Measurements from ENCODE around the gene FADS2.

FADS2 gene

DNA sequence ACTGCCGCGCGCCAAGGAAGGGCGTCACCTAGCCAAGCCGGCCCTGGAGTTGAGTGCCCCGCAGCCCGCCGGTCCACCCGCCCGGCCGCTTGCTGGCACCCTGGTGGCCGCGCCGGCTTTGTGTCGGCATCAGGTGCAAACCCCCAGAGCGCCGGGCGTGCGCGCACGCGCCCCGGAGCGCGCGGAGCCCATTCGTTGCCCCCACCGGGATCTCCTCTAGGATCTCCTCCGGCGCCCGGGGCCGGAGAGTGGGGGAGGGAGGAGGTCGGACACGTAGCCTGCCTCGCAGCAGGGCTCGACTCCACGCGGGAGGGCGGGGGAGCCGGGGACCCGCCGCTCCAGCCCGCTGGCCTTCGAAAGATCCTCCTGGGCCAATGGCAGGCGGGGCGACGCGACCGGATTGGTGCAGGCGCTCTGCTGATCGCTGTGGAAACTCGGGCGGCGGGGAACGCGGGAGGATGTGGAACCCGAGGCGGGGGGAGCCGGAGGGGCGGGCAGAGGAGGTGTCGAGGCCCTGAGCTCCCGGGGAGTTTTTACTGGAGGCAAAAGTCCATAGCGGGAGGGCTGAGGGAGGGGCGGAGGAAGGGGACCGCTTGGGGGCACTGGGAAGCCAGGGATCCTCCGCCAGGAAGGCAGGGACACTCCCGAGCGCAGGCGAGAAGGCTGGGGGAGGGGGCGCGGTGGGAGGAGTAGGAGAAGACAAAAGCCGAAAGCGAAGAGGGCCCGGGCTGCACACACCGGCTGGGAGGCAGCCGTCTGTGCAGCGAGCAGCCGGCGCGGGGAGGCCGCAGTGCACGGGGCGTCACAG is at the start of gene FADS2:
TSS of gene FADS2 (plus strand) at position 730 of the 808 bp plus-strand sequence. CDS start 91 bp downstream, outside the sequence.
- peak; percentile 83 to 88 for DNase-seq

DNA sequence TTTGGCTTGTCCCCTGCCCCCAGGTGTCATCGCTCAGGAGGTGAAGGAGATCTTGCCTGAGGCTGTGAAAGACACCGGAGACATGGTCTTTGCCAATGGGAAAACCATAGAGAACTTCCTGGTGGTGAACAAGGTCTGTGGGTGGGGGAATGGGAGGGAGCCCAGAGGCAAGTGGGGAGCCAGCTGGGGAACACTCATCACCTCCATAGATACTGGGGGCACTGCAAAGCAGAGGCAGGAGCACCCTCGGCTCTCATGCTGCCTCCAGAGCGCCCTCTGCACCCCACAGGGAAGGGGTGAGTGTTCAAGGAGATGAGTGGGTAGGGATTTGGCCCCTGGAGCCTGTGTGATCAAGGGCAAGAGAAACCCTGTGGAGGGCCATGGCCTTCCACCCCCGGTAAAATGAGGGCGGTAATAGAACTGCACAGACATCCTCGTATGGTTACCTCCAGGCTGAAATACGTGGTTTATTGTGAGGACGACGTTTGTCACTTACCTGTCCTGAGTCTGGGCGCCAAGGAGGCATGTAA is 49.7 kb upstream of the FADS2 start:
- no peak for DNase-seq

DNA sequence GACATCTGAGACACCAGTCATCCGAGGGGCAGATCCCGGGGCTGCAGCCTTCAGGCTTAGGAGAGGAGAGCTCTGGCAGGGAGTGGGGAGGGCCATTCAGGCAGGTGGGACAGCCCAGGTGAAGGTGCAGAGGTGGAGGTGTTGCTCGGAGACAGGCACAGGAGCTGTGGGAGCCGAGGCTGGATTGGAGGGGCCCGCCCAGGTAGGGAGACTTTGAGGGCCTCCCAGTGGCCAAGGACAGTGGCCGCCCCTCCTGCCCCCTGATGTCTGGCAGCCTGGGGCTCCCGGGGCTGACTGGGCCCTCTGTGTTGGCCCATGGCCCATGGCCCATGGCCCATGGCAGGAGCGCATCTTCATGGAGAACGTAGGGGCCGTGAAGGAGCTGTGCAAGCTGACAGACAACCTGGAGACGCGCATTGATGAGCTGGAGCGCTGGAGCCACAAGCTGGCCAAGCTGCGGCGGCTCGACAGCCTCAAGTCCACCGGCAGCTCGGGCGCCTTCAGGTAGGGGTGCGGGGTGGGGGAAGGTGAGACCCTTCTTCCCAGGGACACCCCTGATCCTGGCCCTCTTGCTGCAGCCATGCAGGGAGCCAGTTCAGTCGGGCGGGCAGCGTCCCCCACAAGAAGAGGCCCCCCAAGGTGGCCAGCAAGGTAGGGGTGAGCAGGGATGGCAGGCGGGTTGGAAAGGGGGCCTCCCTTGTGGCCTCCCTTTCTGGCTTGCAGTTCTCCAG is 49.0 kb upstream of the FADS2 start:
- DNase-seq = no peak

DNA sequence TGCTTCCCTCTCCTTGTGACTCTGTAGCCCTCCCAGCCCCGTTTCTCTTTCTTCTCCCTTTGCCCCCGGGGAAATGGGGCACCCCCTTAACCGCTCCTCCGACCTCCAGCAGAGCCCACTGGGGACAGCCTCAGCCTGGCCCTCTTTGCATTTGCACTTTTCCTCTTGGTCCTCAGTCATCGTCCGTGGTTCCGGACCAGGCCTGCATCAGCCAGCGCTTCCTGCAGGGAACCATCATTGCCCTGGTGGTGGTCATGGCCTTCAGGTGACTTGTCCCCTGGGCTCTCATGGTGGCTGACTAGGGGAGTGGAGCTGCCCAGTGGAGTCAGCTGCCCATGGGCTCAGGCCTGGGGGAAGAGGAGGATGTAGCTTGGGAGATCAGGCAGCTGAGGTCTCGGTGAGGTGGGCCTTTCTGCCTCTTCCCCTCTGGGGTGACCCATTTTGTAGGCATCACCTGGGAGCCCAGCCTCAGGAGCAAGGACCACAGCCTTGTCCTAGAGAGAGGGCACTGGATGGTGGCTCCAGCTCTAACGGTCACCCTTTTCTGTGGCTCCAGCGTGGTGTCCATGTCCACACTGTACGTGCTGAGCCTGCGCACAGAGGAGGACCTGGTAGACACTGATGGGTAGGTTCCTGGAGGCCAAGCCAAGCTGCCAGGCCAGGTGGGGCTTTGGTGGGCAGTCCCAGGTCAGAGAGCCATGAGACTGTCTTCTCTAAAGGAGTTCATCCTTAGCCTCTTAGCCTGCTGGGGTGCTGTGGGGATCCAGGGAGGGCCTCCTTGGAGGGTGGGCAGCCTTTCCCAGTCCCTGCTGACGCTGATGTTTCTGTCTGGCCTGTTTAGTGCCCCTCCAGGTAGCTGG is 48.2 kb upstream of the FADS2 start:
- no peak for DNase-seq

DNA sequence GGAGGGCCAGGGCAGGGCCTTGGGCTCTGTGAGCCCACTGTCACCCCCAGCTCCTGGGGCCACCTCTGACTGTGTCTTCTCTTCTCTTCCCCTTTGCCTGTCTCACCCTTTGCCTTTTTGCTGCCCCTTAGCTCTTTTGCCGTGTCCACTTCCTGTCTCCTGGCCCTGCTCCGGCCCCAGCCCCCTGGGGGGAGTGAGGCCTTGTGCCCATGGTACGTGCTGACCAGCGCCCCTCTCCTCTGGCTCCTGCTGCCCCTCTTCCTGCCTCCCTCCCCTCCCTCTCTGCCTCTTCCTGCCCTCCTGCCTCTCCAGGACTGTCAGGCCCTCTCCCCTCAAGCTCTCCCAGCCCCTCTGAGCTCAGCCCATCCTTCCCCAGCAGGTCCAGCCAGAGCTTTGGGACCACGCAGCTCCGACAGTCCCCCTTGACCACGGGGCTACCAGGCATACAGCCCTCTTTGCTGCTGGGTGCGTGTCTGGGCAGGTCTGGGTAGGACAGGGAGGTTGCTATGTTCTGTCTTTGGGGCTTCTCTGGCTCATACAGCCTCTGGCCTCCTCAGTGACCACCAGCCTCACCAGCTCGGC is 47.4 kb upstream of the FADS2 start:
- no peak for DNase-seq

DNA sequence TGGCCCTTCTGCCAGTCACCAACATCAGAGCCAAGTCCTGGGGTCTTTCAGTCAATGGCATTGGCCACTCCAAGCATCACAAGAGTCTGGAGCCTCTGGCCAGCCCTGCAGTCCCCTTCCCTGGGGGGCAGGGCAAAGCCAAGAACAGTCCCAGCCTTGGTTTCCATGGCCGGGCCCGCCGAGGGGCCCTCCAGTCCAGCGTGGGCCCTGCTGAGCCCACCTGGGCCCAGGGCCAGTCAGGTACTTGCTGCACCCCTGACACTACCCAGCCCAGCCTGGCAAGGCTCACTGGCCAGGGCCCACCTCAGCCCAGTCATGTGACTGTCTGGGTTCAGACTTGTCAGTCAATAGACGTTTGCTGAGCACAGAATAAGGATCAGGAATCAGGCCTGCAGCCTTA is 46.5 kb upstream of the FADS2 start:
- DNase-seq = no peak

DNA sequence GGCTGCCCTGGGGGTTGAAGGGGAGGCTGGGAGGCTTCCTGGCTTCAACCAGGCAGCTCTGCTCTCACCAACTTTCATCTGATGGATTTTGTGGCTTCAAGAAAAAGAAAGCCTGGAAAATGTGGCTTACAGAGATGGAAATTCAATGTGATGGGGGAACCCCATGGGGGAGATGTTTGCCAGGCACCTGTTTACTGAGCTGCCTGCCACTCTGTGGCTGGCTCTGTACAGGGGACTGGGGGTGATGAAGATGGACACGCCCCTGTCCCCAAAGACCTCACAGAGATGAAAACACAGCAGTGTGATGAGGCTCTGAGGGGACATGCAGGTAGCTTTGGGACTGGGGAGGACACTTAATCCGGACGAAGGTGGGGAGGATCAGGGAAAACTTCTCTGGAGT is 45.8 kb upstream of the FADS2 start:
- no peak for DNase-seq

DNA sequence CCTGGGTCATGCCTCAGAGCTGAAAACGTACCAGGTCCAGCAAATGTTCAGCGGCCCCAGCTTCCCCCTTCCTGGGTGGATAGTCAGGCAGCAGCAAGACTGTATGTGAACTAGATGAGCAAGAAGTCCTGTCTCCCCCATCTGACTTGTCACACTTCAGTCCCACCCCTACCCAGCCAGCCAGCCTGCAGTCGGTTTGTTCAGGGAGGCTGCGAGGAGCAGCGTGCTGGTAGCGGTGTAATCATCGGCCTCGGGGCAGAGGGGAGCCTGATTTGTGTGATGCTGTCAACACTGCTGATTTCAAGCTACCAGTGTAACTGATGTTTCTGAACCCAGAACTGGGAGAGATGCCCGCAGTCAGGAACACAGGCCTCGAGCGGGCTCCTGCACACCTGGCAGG is 45.3 kb upstream of the FADS2 start:
- no peak for DNase-seq

DNA sequence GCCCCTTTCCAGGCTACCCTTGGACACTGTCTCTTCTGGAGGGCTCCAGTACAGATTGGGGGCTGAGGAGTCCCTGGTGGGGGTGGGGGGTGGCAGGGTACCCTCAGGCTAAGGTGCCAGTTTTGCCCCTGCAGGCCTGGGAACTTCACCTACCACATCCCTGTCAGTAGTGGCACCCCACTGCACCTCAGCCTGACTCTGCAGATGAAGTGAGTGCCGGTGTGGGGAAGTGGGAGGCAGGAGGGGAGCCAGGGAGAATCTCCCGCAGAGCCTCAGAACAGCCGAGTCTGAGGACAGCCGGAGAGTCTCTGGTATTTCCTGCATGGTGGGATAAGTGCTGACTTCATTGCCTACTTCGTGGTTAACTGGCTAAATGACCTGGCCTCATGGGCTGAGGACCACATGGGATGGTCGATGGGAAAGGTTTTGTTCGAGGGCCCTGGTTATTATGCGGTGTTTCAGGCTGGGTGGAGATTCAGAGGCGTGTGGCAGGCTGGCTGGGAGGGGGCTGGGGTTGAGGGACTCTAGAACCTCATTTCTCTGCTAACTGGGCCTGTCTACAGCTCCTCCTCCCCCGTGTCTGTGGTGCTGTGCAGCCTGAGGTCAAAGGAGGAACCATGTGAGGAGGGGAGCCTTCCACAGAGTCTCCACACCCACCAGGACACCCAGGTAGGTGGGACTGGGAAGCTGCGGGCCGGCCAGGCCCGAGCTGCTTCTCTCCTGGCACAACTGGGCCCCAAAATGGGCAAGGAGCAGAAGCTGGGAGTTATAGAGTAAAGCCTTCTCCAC is 44.2 kb upstream of the FADS2 start:
- DNase-seq = no peak

DNA sequence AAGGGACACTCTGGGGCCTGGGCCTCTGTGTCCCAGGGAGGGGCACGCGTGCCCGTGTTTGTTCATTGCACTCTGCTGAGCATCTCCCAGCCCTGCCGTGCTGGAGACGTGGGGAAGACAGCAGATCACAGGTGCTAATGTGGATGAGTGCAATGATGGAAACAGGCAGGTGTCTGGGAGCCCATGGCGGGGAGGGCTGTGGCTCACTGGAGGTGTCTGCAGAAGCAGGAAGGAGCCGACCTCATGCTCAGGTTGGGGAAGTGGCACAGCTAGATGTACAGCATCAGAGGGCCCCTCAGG is 43.6 kb upstream of the FADS2 start:
- DNase-seq = no peak

DNA sequence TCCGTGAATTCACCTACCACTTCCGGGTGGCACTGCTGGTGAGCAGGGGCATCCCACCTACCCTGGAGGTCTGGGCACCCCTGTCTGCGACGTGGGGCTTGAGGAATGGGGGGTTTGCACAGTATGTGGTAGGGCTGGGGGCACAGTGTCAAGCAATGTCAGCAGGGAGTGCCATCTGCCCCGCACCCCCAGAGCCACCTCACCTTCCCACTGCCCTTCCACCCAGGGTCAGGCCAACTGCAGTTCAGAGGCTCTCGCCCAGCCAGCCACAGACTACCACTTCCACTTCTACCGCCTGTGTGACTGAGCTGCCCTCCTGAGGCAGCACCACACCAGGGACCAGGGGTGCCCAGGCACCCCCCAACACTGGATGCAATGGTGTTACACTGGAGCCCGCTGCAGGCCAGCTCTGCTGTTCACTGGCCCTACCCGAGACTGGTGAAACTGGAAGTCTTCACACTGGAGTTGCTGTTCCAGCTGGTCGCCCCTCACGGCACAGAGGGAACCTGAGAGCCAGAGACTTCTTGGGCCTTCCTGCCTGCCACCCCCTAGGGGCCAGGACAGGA is 42.2 kb upstream of the FADS2 start:
- no peak for DNase-seq

DNA sequence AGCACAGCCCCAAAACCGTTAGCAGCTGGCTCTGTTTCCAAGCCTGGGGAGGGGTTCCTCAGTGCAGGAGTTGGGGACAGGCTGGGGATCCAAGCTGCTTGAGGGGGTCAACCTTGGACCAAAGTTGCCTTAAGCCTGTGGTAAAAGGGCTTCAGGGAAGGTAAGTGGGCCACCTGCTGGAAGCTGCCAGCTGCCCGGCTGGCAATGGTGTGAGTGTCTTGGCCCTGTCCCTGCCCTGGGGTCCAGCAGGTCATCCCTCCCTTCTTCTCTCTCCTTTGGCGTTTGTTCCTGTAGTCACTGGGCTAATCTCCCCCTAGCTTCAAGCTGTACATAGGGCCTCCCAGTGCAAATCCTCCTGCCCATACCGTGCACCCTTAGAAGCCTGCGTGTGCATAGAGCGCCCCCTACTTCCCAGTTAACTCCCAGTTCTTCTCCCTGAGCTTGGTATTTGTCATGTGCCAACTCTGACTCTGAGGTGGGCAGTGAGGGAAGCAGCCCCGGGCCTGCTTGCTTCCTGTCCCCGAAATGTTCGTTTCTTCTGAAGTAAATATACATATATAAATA is 40.1 kb upstream of the FADS2 start:
- DNase-seq = peak; percentile 42 to 51

DNA sequence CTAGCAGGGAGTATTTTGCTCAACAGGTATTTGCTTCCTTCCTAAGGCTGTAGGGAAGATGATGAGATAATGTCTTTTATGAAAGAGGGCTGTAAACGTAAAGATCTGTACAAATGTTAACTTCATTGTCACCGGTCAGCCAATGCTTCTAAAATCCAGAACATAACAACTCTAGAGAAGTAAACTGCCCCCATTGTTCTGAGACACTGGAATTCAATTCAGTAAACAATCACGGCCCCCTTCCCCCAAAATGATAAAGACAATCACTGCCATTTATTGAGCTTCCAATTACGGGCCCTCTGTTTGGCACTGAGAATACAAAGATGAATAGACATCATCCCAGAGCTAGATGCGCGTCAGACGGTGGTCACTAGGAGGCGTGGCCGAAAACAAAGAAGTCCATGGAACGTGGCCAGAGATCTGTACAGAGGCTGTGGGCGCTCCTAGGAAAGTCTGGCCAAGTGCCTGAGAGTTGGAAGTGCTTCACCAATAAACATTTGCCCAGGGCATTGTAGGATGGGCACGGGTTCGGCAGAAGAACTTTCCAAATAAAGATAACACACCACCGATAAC is 36.3 kb upstream of the FADS2 start:
- peak; percentile 30 to 39 for DNase-seq

DNA sequence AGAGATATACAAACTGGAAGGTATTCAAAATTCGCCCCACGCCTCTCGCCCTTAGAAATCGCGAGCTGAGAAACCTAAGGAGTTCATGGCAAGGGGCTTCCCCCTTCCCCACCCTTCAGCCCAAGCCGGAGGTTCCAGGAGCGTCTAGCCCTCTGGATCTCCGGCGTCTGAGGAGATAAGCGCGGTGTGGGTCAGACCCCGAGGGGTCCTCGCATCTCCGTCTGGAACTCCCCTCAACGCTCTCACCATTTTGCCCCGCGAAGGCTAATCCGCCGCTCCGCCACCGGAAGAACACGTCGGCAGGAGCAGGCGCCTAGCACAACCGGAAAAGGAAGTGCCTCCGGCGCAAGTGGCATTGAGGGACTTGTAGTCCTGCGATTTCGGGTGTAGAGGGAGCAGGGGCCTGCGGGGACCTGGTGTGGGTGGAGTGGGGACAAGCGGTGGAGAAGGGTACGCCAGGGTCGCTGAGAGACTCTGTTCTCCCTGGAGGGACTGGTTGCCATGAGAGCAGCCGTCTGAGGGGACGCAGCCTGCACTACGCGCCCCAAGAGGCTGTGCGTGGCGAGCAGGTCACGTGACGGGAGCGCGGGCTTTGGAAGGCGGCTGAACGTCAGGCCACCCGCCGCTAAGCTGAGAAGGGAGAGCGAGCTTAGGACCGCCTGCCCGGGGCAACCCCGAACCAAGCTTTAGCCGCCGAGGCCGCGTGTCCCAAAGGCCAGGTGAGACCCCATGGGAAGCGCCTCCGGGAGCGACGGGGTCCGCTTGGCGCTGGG is 35.6 kb upstream of the FADS2 start, which contains the start of the genes FEN1 and TMEM258:
TSS of gene FEN1 (plus strand) at position 602 of the 773 bp plus-strand sequence. CDS start 2,451 bp downstream, outside the sequence.
TSS of gene TMEM258 (minus strand) at position 290 of the 773 bp plus-strand sequence. CDS start at position 249, 41 bp downstream.
- DNase-seq = peak; percentile 83 to 89

DNA sequence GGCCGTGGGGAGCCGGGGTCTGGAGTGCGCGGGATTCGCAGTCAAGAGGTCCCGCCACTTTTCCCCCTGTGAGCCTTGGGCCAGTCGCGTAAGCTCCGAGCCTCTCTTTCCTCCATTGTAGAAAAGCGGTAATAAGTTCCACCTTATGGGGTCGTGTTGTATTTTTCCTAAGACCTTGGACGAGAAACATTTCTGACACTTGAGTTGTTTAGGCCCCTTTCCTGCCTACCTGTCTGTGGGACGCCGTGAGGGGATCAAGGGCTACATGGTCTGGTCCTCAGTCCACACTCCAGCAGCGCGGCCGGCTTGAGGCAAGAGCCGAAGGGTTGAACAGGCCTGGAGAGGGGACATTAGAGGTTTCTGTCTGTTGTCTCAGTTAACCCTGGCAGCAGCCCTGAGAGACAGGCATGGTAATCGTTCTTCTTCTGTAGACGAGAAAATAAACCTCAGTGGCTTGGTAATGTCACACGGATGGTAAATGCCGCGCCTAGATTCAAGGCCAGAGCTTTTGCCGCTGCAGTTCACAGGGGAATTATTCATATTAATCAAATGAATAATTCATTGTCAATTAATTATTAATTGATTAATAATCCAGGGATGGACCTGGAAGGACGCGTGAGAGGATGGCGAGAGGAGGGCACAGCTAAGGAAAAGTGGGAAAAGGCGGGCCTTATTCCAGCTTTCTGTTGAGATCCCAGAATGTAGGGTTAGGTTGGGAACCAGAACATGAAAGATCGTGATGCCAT is 34.8 kb upstream of the FADS2 start:
- DNase-seq = peak in 1 of 2 experiments; percentile 47

DNA sequence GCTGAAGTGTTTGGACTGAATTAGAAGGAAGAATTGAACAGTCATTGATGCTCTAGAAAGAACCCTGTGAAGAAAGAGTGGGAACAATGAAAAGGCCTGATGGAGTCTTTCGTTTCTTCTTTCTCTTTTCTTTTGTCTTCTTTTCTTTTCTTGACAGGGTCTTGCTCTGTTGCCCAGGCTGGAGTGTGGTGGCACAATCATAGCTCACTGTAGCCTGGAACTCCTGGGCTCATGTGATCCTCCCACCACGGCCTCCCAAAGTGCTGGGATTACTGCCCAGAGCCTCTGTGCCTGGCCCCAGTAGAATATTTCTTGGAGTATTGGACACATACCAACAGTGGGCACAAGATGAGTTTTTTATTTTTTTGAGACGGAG is 34.3 kb upstream of the FADS2 start:
- no peak for DNase-seq

DNA sequence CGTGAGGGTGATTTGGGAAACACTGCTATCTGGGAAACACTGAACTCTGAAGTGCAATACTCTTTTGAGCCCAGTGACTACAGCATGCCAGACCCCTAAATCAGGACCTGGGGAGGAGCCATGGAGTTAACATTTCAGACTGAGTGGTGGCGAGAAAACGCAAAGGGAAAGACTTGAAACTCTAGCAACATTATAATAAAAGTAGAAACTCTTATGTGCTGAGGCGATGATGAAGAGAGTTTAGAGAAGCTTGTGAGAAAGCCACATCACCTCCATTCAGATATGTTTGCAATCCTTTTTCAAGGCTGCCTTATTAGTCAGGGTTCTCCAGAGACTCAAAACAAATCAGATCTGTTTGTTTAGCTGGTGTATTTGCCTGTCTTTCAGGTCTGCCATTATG is 33.5 kb upstream of the FADS2 start:
- DNase-seq = no peak

DNA sequence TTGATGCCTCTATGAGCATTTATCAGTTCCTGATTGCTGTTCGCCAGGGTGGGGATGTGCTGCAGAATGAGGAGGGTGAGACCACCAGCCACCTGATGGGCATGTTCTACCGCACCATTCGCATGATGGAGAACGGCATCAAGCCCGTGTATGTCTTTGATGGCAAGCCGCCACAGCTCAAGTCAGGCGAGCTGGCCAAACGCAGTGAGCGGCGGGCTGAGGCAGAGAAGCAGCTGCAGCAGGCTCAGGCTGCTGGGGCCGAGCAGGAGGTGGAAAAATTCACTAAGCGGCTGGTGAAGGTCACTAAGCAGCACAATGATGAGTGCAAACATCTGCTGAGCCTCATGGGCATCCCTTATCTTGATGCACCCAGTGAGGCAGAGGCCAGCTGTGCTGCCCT is 32.6 kb upstream of the FADS2 start:
- DNase-seq = no peak

DNA sequence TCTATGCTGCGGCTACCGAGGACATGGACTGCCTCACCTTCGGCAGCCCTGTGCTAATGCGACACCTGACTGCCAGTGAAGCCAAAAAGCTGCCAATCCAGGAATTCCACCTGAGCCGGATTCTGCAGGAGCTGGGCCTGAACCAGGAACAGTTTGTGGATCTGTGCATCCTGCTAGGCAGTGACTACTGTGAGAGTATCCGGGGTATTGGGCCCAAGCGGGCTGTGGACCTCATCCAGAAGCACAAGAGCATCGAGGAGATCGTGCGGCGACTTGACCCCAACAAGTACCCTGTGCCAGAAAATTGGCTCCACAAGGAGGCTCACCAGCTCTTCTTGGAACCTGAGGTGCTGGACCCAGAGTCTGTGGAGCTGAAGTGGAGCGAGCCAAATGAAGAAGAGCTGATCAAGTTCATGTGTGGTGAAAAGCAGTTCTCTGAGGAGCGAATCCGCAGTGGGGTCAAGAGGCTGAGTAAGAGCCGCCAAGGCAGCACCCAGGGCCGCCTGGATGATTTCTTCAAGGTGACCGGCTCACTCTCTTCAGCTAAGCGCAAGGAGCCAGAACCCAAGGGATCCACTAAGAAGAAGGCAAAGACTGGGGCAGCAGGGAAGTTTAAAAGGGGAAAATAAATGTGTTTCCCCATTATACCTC is 32.1 kb upstream of the FADS2 start:
- DNase-seq = no peak
